ENCODE results near the gene MAGI1. TPM values are rescaled to one million over a fixed set of nuclear protein-coding genes. Genes with fewer than 3 reads are reported as not detected.

The MAGI1 gene
- total RNA-seq, 2 donors from 2014 or later: 38.6 to 45.1 TPM

- peak overlapping the region; percentile 97 for H3K27ac Mint-ChIP-seq
- peak overlapping the region; percentile 66 for H3K4me3 Mint-ChIP-seq
- no peak for TF ChIP-seq CTCF (conservative IDR thresholded peaks at IDR 0.05)
- no peak for DNase-seq
- H3K4me3 ChIP-seq (ENCODE audit: low read length): peak overlapping the region; percentile 73
- H3K27me3 Mint-ChIP-seq (ENCODE audit: insufficient read depth): no peaks in the 10 kb centered on the region
- H3K36me3 Mint-ChIP-seq (ENCODE audit: low read depth): peaks cover 3% of the 10 kb centered on the region
- H3K9me3 ChIP-seq (ENCODE audit: control insufficient read depth, low read length): peaks cover 8% of the 10 kb centered on the region
- 48% methylated on average over 9 of the region's 9 CpGs; no CpG with 5 or more reads in 1 of the 2 experiments for WGBS, 2 experiments (ENCODE audit: insufficient coverage in 1 of 2, insufficient read length in 1 of 2)
- H3K4me1 Mint-ChIP-seq: peaks cover 7% of the 10 kb centered on the region
- no peaks in the 10 kb centered on the region for H3K27me3 ChIP-seq (ENCODE audit: control insufficient read depth, insufficient read depth, low read length, poor library complexity, severe bottlenecking)
- peaks cover 3% of the 10 kb centered on the region for H3K4me1 ChIP-seq (ENCODE audit: control insufficient read depth, insufficient read depth, low read length)
- peak overlapping the region; percentile 49 for H3K9ac ChIP-seq (ENCODE audit: extremely low read depth, low read length, poor library complexity, severe bottlenecking)
- H3K27ac ChIP-seq (ENCODE audit: low read depth, low read length): no peak overlapping the region
- peaks cover 16% of the 10 kb centered on the region for H3K9me3 Mint-ChIP-seq
- no peaks in the 10 kb centered on the region for H3K36me3 ChIP-seq (ENCODE audit: control insufficient read depth, insufficient read depth, low read length)
These were observed 529.8 kb downstream of the MAGI1 start for GRCh38 chr3:65508750-65509422.

GRCh38 chr3:65507437-65507836 is 531.3 kb downstream of the MAGI1 start:
- 94% methylated on average over 3 of the region's 3 CpGs for WGBS, 2 experiments (ENCODE audit: insufficient coverage in 1 of 2, insufficient read length in 1 of 2)
- DNase-seq: no peak
- Histone ChIP-seq H3K27me3 (ENCODE audit: control insufficient read depth, insufficient read depth, low read length, poor library complexity, severe bottlenecking) (no peaks in the 10 kb centered on the region), H3K4me3 (ENCODE audit: low read length) (no peak overlapping the region), H3K9me3 (ENCODE audit: control insufficient read depth, low read length) (peaks cover 8% of the 10 kb centered on the region), H3K9ac (ENCODE audit: extremely low read depth, low read length, poor library complexity, severe bottlenecking) (no peak overlapping the region), H3K27ac (ENCODE audit: low read depth, low read length) (no peak overlapping the region), H3K36me3 (ENCODE audit: control insufficient read depth, insufficient read depth, low read length) (no peaks in the 10 kb centered on the region), H3K4me1 (ENCODE audit: control insufficient read depth, insufficient read depth, low read length) (peaks cover 3% of the 10 kb centered on the region)
- Mint-ChIP-seq H3K27me3 (ENCODE audit: insufficient read depth) (no peaks in the 10 kb centered on the region), H3K4me3 (no peak overlapping the region), H3K27ac (no peak overlapping the region), H3K9me3 (peaks cover 16% of the 10 kb centered on the region), H3K36me3 (ENCODE audit: low read depth) (peaks cover 3% of the 10 kb centered on the region), H3K4me1 (peaks cover 11% of the 10 kb centered on the region)
- TF ChIP-seq CTCF (conservative IDR thresholded peaks at IDR 0.05): no peak

- no peak overlapping the region for H3K27ac ChIP-seq (ENCODE audit: low read depth, low read length)
- H3K9me3 Mint-ChIP-seq: peaks cover 5% of the 10 kb centered on the region
These were observed 534.9 kb downstream of the MAGI1 start for GRCh38 chr3:65503776-65504175.

More at GRCh38 chr3:65503776-65504175, 534.9 kb downstream of the MAGI1 start:
- 91 to 100% methylated on average over 1 of the region's 1 CpG for WGBS, 2 experiments (ENCODE audit: insufficient coverage in 1 of 2, insufficient read length in 1 of 2)
- H3K27ac Mint-ChIP-seq: no peak overlapping the region
- no peaks in the 10 kb centered on the region for H3K36me3 Mint-ChIP-seq (ENCODE audit: low read depth)
- no peak for DNase-seq
- no peaks in the 10 kb centered on the region for H3K27me3 ChIP-seq (ENCODE audit: control insufficient read depth, insufficient read depth, low read length, poor library complexity, severe bottlenecking)
- peaks cover 4% of the 10 kb centered on the region for H3K9me3 ChIP-seq (ENCODE audit: control insufficient read depth, low read length)
- H3K4me3 ChIP-seq (ENCODE audit: low read length): no peak overlapping the region
- H3K27me3 Mint-ChIP-seq (ENCODE audit: insufficient read depth): no peaks in the 10 kb centered on the region
- peaks cover 5% of the 10 kb centered on the region for H3K4me1 Mint-ChIP-seq
- no peak overlapping the region for H3K9ac ChIP-seq (ENCODE audit: extremely low read depth, low read length, poor library complexity, severe bottlenecking)
- no peaks in the 10 kb centered on the region for H3K36me3 ChIP-seq (ENCODE audit: control insufficient read depth, insufficient read depth, low read length)
- no peak overlapping the region for H3K4me3 Mint-ChIP-seq
- H3K4me1 ChIP-seq (ENCODE audit: control insufficient read depth, insufficient read depth, low read length): peaks cover 2% of the 10 kb centered on the region
- no peak for TF ChIP-seq CTCF (conservative IDR thresholded peaks at IDR 0.05)
